Epithelial cell of esophagus (primary cell): ENCODE results near the gene HCRT.

Experiments used
- DNase-seq: peaks from one replicate; pipeline ENCODE4 v3.0.0; 2010; ENCODE audit warnings: low read depth
- H3K4me3 ChIP-seq: 2 replicates; pipeline ENCODE4 v1.5.1; 2011; ENCODE audit warnings: mild to moderate bottlenecking, low read length, control low read depth
- TF ChIP-seq, protein P1 (sequence below): IDR thresholded peaks from 2 replicates; pipeline ENCODE4 v1.5.1; 2011; ENCODE audit warnings: low read depth, mild to moderate bottlenecking, low read length, control low read depth, inconsistent platforms; ENCODE audit not compliant: insufficient read depth; ENCODE audit errors: missing control alignments

HCRT gene

DNA sequence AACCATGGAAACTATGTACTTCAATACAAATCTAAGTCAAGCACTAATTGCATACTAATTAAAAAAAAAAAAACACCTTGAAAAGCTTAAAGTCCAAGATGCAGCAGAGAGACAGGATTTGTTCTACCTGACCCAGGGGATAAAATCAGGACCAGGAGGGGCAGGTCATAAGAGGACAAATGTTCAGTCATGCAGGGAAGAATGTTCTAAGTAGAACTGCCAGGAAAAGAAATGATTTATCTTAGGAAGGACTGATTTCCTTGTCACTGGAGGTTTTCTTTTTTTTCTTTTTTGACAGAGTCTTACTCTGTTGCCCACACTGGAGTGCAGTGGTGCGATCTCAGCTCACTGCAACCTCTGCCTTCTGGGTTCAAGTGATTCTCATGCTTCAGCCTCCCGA, 18.1 kb upstream of the HCRT start:
- no peak overlapping the region for H3K4me3 ChIP-seq
- TF ChIP-seq, protein P1, sequence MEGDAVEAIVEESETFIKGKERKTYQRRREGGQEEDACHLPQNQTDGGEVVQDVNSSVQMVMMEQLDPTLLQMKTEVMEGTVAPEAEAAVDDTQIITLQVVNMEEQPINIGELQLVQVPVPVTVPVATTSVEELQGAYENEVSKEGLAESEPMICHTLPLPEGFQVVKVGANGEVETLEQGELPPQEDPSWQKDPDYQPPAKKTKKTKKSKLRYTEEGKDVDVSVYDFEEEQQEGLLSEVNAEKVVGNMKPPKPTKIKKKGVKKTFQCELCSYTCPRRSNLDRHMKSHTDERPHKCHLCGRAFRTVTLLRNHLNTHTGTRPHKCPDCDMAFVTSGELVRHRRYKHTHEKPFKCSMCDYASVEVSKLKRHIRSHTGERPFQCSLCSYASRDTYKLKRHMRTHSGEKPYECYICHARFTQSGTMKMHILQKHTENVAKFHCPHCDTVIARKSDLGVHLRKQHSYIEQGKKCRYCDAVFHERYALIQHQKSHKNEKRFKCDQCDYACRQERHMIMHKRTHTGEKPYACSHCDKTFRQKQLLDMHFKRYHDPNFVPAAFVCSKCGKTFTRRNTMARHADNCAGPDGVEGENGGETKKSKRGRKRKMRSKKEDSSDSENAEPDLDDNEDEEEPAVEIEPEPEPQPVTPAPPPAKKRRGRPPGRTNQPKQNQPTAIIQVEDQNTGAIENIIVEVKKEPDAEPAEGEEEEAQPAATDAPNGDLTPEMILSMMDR: no peak
- DNase-seq: no peak

DNA sequence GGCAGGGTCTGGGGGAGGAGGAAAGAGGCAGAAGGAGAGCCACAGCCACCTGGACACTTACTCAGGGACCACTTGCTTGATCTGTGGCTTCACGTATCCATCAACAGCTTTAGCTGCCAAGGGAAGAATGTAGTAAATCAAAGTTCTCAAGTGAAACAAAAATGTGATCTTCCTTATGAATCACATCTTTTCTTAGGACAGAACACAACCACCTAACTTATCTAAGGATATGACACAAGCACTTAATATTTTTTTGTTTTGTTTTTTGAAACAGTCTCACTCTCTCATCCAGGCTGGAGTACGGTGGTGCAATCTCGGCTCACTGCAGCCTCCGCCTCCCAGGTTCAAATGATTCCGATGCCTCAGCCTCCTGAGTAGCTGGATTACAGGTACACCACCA, 17.4 kb upstream of the HCRT start:
- no peak for DNase-seq
- H3K4me3 ChIP-seq: no peak overlapping the region
- TF ChIP-seq, protein P1: no peak

DNA sequence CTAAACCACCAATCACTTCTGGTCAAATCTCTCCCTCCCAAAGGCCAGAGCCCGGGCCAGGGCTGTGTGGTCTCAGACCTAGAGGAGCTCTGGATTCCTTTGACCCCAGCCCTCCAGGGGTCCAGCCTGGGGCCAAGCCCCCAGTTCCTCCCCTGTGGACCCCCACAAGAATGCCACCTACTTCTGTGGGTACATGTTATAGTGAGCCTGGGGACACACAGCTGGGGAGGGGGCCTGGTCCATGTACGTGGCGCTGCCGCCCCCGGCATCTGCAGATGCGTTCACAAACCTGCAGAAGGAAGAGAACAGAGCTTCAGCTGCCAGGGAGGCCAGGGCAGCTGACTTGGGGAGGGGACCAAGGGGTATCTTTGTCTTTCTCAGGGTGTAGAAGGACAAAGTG, 16.9 kb upstream of the HCRT start:
- TF ChIP-seq, protein P1: no peak
- DNase-seq: no peak
- H3K4me3 ChIP-seq: no peak overlapping the region

DNA sequence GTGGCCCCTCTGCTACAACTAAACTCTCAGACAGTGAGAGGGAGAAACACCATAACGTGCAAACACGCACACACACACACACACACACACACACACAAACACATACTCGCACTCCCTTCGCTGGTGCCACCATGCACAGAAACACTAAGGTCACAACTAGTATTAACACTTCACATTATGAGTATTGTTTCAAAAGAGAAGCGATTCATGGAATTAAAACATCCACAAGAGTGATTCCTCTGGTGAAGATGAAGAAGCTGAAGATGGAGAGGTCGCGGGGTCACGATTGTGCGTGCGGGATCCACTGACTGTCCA, 16.2 kb upstream of the HCRT start:
- DNase-seq: no peak
- TF ChIP-seq, protein P1: no peak

DNA sequence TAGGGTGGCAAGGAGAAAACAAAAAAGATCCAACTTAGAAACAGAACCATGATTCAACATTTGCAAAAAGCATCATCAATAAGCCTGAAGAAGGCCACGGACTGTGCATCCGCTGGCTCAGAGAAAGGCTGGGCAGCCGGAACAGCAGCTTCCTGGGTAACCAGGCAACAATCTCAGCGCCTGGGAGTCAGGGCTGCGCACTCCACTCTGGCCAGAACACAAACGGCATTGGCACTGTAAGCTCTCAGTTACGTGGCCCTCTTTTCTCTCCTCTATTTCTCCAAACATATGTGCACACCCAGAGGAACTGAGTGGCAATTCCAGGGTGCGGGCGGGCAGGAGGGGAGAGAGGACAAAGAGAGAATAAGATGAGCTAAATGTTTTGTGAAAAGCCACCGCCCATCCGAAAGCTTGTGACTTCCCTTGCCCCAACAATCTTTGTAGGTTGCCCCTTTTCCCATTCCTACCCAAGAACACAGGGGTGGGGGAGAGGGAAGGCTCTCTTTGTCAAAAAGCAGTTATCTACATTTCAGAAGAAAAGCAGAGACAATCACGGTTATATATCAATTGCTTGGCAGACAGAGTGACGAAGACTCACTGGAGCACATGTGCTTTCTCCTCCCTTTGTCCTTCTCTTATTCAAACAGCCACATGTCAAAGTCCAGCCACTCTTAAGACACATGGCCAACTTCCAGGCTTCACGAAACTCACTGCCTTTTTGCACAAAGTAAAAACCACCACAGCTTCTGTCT, 15.6 kb upstream of the HCRT start:
- no peak overlapping the region for H3K4me3 ChIP-seq
- TF ChIP-seq, protein P1: no peak
- DNase-seq: no peak

More for the DNA sequence above, 16.2 kb upstream of the HCRT start:
- no peak overlapping the region for H3K4me3 ChIP-seq

DNA sequence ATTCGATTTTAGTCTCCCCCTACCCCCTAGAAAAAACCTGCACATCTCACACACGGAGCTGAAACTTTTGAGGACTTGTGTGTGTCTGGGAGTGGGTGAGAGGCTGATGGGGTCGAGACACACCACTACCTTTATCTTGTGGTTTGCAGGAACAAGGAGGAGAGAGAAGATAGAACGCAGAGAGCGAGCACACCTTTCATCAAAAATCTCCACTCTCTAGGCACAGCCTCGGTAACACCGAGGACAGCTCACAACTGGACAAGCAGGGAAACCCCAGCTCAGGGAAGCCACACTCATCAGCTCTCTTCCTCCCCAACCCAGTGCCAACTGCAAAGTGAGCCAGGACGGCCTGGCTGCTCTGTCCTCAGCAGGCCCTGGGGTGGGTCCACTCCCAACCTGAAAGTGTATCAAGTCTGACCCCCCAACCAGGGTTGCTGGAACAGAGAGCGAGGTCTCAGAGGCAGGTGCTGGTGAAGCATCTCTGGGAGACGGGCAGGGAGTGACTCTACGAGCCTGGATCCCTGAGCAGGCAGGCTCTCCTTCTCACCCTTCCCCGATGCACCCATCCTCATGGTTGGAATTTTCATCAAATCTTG, 14.3 kb upstream of the HCRT start:
- TF ChIP-seq, protein P1: no peak

DNA sequence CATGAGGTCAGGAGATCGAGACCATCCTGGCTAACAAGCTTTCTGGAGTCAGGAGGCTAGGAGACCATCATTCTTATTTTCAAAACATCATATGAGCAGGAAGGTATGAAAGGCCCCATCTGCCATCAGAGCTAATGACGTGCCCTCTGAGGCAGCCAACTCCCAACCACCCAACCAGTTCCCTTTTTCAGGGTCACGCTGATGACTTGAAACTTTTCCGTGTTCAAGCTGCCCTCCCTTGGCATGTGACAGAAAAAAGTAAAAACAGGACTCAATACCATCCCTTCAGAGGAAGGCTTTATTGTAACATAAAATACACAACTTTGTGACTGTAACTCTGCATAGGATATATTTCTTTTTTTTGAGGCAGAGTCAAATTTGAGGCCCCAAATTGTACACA, 13.6 kb upstream of the HCRT start:
- DNase-seq: no peak
- TF ChIP-seq, protein P1: no peak
- H3K4me3 ChIP-seq: no peak overlapping the region

More for the DNA sequence above, 14.3 kb upstream of the HCRT start:
- no peak overlapping the region for H3K4me3 ChIP-seq
- no peak for DNase-seq
